IMR-90 (cell line): ENCODE measurements around the gene IL23R. TPM values are rescaled to one million over a fixed set of nuclear protein-coding genes. Genes with fewer than 3 reads are reported as not detected.

Experiments used
- ATAC-seq: fragments of 200-7000 bp; cut with Tn5 transposase; 2 replicates; pipeline ENCODE4 v1.9.1; 2020; ENCODE audit warnings: low read depth, mild to moderate bottlenecking, moderate library complexity
- BruUV-seq: library from RNA; stranded (reverse); fragments of 400-500 nt; replicated peaks from 2 replicates; lab custom pipeline; 2021; lab: Mats Ljungman, UMichigan
- CTCF ChIA-PET: fragments of 300-600 bp; formaldehyde crosslinking; extraction: SDS; loops from one replicate; lab custom pipeline; 2021; ENCODE audit warnings: antibody characterized with exemption; lab: Yijun Ruan, JAX
- POLR2A ChIA-PET: fragments of 300-600 bp; sonication (Branson Sonifier 250); formaldehyde crosslinking; loops from one replicate; lab custom pipeline; 2022; ENCODE audit warnings: antibody characterized with exemption; ENCODE audit not compliant: unreplicated experiment; lab: Charles Lee
- DNase-seq: peaks from one replicate; pipeline ENCODE4 v3.0.0; 2013
- H2AFZ ChIP-seq: replicated peaks from 2 replicates; pipeline ENCODE3; 2013; ENCODE audit warnings: low read length, mild to moderate bottlenecking; ENCODE audit not compliant: poor library complexity
- H2AK5ac ChIP-seq: 2 replicates; pipeline ENCODE4 v1.6.1; 2013; ENCODE audit warnings: low read depth, low read length, inconsistent platforms
- H2AK9ac ChIP-seq: replicated peaks from 2 replicates; pipeline ENCODE3; 2013; ENCODE audit warnings: mild to moderate bottlenecking, low read depth, low read length, moderate library complexity; ENCODE audit not compliant: poor library complexity
- H2BK120ac ChIP-seq: 2 replicates; pipeline ENCODE4 v1.6.1; 2013; ENCODE audit warnings: low read depth, low read length, inconsistent platforms
- H2BK15ac ChIP-seq: 3 replicates; pipeline ENCODE4 v1.6.1; 2013; ENCODE audit warnings: low read depth, low read length, inconsistent platforms
- H2BK20ac ChIP-seq: 2 replicates; pipeline ENCODE4 v1.6.1; 2013; ENCODE audit warnings: low read depth, mild to moderate bottlenecking, inconsistent platforms, low read length, moderate library complexity
- H2BK5ac ChIP-seq: 2 replicates; pipeline ENCODE4 v1.6.1; 2013; ENCODE audit warnings: mild to moderate bottlenecking, low read depth, low read length, inconsistent platforms; ENCODE audit not compliant: poor library complexity, severe bottlenecking
- H3K14ac ChIP-seq: replicated peaks from 2 replicates; pipeline ENCODE4 v1.6.1; 2013; ENCODE audit warnings: low read depth, low read length, inconsistent platforms
- H3K18ac ChIP-seq: 2 replicates; pipeline ENCODE4 v1.6.1; 2013; ENCODE audit warnings: low read depth, low read length, control low read depth
- H3K23ac ChIP-seq: 2 replicates; pipeline ENCODE4 v1.6.1; 2013; ENCODE audit warnings: low read depth, low read length, inconsistent platforms
- H3K27ac ChIP-seq: 2 replicates; pipeline ENCODE4 v1.5.1; 2013; ENCODE audit warnings: mild to moderate bottlenecking, control low read depth, low read length; ENCODE audit not compliant: insufficient read depth
- H3K27me3 ChIP-seq: 2 replicates; pipeline ENCODE4 v1.6.1; 2013; ENCODE audit warnings: low read length; ENCODE audit not compliant: control insufficient read depth, insufficient read depth
- H3K36me3 ChIP-seq: 2 replicates; pipeline ENCODE4 v1.6.1; 2013; ENCODE audit warnings: low read length, mixed read lengths; ENCODE audit not compliant: control insufficient read depth, insufficient read depth
- H3K4ac ChIP-seq: 2 replicates; pipeline ENCODE4 v1.6.1; 2013; ENCODE audit warnings: low read depth, low read length, inconsistent platforms
- H3K4me1 ChIP-seq: 2 replicates; pipeline ENCODE4 v1.6.1; 2013; ENCODE audit warnings: low read length, mixed read lengths; ENCODE audit not compliant: control insufficient read depth, insufficient read depth
- H3K4me2 ChIP-seq: 2 replicates; pipeline ENCODE4 v1.6.1; 2013; ENCODE audit warnings: low read depth, mild to moderate bottlenecking, control low read depth, low read length, moderate library complexity
- H3K4me3 ChIP-seq: 2 replicates; pipeline ENCODE4 v1.5.1; 2013; ENCODE audit warnings: low read depth, mild to moderate bottlenecking, control low read depth, low read length, moderate library complexity; ENCODE audit not compliant: insufficient read depth
- H3K56ac ChIP-seq: 2 replicates; pipeline ENCODE4 v1.6.1; 2013; ENCODE audit warnings: low read length, inconsistent platforms; ENCODE audit not compliant: insufficient read depth; ENCODE audit errors: extremely low read depth
- H3K79me1 ChIP-seq, 2 experiments: 2 replicates each; pipeline ENCODE4 v1.6.1; 2013; ENCODE audit warnings: low read length in 2 of 2, inconsistent platforms in 1 of 2, low read depth in 1 of 2
- H3K9ac ChIP-seq: 2 replicates; pipeline ENCODE4 v1.6.1; 2013; ENCODE audit warnings: low read depth, low read length, control low read depth
- H3K9me1 ChIP-seq: 2 replicates; pipeline ENCODE4 v1.6.1; 2013; ENCODE audit warnings: low read length, inconsistent platforms; ENCODE audit not compliant: insufficient read depth
- H3K9me3 ChIP-seq: 2 replicates; pipeline ENCODE4 v1.6.1; 2013; ENCODE audit warnings: low read length; ENCODE audit not compliant: control insufficient read depth, insufficient read depth
- H4K20me1 ChIP-seq: 2 replicates; pipeline ENCODE4 v1.6.1; 2013; ENCODE audit warnings: low read length, inconsistent platforms; ENCODE audit not compliant: insufficient read depth
- H4K5ac ChIP-seq: 2 replicates; pipeline ENCODE4 v1.6.1; 2013; ENCODE audit warnings: mild to moderate bottlenecking, low read depth, low read length, control low read depth
- H4K8ac ChIP-seq, 2 experiments: 2 replicates each; pipeline ENCODE4 v1.6.1; 2013; ENCODE audit warnings: low read depth in 2 of 2, low read length in 2 of 2, control low read depth in 1 of 2, inconsistent platforms in 1 of 2
- H4K91ac ChIP-seq: 2 replicates; pipeline ENCODE4 v1.6.1; 2013; ENCODE audit warnings: low read depth, low read length, inconsistent platforms; ENCODE audit not compliant: insufficient read depth
- BHLHE40 ChIP-seq: fragments of 150-350 bp; IDR thresholded peaks from 2 replicates; pipeline ENCODE4 v1.6.1; 2016; ENCODE audit warnings: mild to moderate bottlenecking, low read depth, low read length
- CEBPB ChIP-seq: IDR thresholded peaks from 2 replicates; pipeline ENCODE4 v1.6.1; 2012; ENCODE audit warnings: low read depth, low read length, improper control_type of control experiment
- CHD1 ChIP-seq: IDR thresholded peaks from 2 replicates; pipeline ENCODE4 v1.6.1; 2012; ENCODE audit warnings: low read depth, low read length, improper control_type of control experiment
- FOS ChIP-seq: fragments of 150-350 bp; IDR thresholded peaks from 2 replicates; pipeline ENCODE4 v1.6.1; 2016; ENCODE audit warnings: low read depth, low read length
- MAFK ChIP-seq: IDR thresholded peaks from 2 replicates; pipeline ENCODE4 v1.6.1; 2012; ENCODE audit warnings: low read depth, low read length, improper control_type of control experiment
- MXI1 ChIP-seq: IDR thresholded peaks from 2 replicates; pipeline ENCODE4 v1.6.1; 2012; ENCODE audit warnings: low read depth, mild to moderate bottlenecking, low read length, moderate library complexity, borderline replicate concordance
- NFE2L2 ChIP-seq: fragments of 150-350 bp; IDR thresholded peaks from 2 replicates; pipeline ENCODE4 v1.6.1; 2016; ENCODE audit warnings: low read depth, mild to moderate bottlenecking, low read length
- POLR2A ChIP-seq: IDR thresholded peaks from 2 replicates; pipeline ENCODE4 v1.6.1; 2012; ENCODE audit warnings: mild to moderate bottlenecking, low read depth, low read length
- RAD21 ChIP-seq: IDR thresholded peaks from 2 replicates; pipeline ENCODE4 v1.6.1; 2012; ENCODE audit warnings: low read length, improper control_type of control experiment
- RCOR1 ChIP-seq: IDR thresholded peaks from 2 replicates; pipeline ENCODE4 v1.6.1; 2012; ENCODE audit warnings: mild to moderate bottlenecking, low read length, improper control_type of control experiment; ENCODE audit not compliant: insufficient replicate concordance
- RFX5 ChIP-seq: IDR thresholded peaks from 2 replicates; pipeline ENCODE4 v1.8.0; 2012; ENCODE audit warnings: low read depth, mild to moderate bottlenecking, low read length, moderate library complexity
- SMC3 ChIP-seq: fragments of 150-350 bp; IDR thresholded peaks from 2 replicates; pipeline ENCODE4 v1.6.1; 2016; ENCODE audit warnings: low read depth, mild to moderate bottlenecking, antibody characterized with exemption, low read length, moderate library complexity
- whole genome bisulfite sequencing, 2 experiments: methylation state at CpG; one replicate each; pipeline versions ENCODE4 v1.1.5 to v1.1.7; 2013; ENCODE audit warnings: missing lambda C conversion rate in 2 of 2; ENCODE audit not compliant: insufficient read length in 1 of 2; ENCODE audit errors: extremely low coverage in 2 of 2; 5-methylcytosine and 5-hydroxymethylcytosine counted together
- dilution Hi-C: fragments of 300-500 bp; cut with HindIII; formaldehyde crosslinking; loops from one replicate; pipeline ENCODE4 v1.14.3; 2018; ENCODE audit warnings: low sequenced_read_pairs; ENCODE audit not compliant: unreplicated experiment
- in situ Hi-C: fragments of 300-500 bp; cut with MboI; formaldehyde crosslinking; loops from 3 replicates; pipeline ENCODE4 v1.14.3; 2019; ENCODE audit warnings: low sequenced_read_pairs, inconsistent platforms, mixed read lengths
- intact Hi-C: fragments of 100-400 bp; cut with micrococcal nuclease; formaldehyde crosslinking; loops from 2 replicates; pipeline ENCODE4 v1.10.0; 2022
- polyA plus RNA-seq, 3 experiments: library from polyadenylated mRNA; depleted of rRNA; stranded (reverse); fragments of >200 nt; gene quantifications; 2 replicates each; pipeline ENCODE4 v1.2.3, GENCODE V29; 2012; ENCODE audit warnings: low replicate concordance in 1 of 3
- total RNA-seq: library from RNA; depleted of rRNA; stranded (reverse); fragments of >200 nt; gene quantifications from 2 replicates; pipeline ENCODE4 v1.2.3, GENCODE V29; 2012
- TF ChIP-seq, protein P1 (sequence below): fragments of 150-350 bp; IDR thresholded peaks from 2 replicates; pipeline ENCODE4 v1.6.1; 2017; ENCODE audit warnings: mild to moderate bottlenecking, antibody characterized with exemption, low read length, low read depth
- TF ChIP-seq, protein P2 (sequence below): conservative IDR thresholded peaks from 2 replicates; pipeline ENCODE4 v1.5.1; 2012; ENCODE audit warnings: mild to moderate bottlenecking, low read depth, low read length, improper control_type of control experiment
- TF ChIP-seq, protein P3 (sequence below): fragments of 150-350 bp; IDR thresholded peaks from 2 replicates; pipeline ENCODE4 v1.6.1; 2016; ENCODE audit warnings: low read depth, mild to moderate bottlenecking, low read length, moderate library complexity, borderline replicate concordance

Gene IL23R
- total and polyA plus RNA-seq, 2 of the 4 experiments (the other 2 are of a cell fraction) = not detected

DNA sequence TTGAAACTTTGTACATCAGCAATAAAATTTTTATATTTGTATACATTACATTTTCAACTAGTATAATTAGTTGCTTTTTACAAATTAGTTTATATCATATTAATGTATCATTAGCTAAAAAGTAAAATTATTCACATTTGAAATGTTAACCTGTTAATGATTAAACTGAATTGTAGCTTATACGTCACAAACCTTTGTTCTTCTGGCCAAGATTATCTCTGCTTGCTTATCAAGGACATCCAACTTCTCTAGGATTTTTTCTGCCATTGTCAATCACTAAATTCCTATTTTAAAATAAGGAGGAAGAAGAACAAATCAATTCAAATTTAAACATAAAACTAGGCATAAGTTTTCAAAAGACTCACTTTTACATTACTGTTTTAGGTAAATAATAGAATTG, 39.3 kb upstream of the IL23R start:
- DNase-seq = no peak
- no peak overlapping the region for H3K27ac ChIP-seq
- no peak overlapping the region for H2BK120ac ChIP-seq
- H3K18ac ChIP-seq = no peak overlapping the region
- intact Hi-C loops (no loop called here), in situ Hi-C loops (no loop called here), dilution Hi-C loops (no loop called here)
- no peak for ATAC-seq
- H3K27me3 ChIP-seq = no peaks in the 10 kb centered on the region
- BruUV-seq = no TSS peak
- H3K14ac ChIP-seq = no peak overlapping the region
- no peak overlapping the region for H4K8ac ChIP-seq
- no peak overlapping the region for H3K4me3 ChIP-seq
- POLR2A ChIA-PET = no interaction called here
- H2AK5ac ChIP-seq = no peak overlapping the region
- H2BK15ac ChIP-seq = no peak overlapping the region
- H3K9ac ChIP-seq = no peak overlapping the region
- H3K36me3 ChIP-seq = no peaks in the 10 kb centered on the region
- no peak for TF ChIP-seq POLR2A
- TF ChIP-seq, protein P1, sequence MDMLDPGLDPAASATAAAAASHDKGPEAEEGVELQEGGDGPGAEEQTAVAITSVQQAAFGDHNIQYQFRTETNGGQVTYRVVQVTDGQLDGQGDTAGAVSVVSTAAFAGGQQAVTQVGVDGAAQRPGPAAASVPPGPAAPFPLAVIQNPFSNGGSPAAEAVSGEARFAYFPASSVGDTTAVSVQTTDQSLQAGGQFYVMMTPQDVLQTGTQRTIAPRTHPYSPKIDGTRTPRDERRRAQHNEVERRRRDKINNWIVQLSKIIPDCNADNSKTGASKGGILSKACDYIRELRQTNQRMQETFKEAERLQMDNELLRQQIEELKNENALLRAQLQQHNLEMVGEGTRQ = no peak
- no peak for TF ChIP-seq MXI1
- TF ChIP-seq NFE2L2 = no peak
- TF ChIP-seq, protein P2, sequence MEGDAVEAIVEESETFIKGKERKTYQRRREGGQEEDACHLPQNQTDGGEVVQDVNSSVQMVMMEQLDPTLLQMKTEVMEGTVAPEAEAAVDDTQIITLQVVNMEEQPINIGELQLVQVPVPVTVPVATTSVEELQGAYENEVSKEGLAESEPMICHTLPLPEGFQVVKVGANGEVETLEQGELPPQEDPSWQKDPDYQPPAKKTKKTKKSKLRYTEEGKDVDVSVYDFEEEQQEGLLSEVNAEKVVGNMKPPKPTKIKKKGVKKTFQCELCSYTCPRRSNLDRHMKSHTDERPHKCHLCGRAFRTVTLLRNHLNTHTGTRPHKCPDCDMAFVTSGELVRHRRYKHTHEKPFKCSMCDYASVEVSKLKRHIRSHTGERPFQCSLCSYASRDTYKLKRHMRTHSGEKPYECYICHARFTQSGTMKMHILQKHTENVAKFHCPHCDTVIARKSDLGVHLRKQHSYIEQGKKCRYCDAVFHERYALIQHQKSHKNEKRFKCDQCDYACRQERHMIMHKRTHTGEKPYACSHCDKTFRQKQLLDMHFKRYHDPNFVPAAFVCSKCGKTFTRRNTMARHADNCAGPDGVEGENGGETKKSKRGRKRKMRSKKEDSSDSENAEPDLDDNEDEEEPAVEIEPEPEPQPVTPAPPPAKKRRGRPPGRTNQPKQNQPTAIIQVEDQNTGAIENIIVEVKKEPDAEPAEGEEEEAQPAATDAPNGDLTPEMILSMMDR = no peak
- no peak for TF ChIP-seq MAFK
- TF ChIP-seq SMC3 = no peak
- no peak for TF ChIP-seq CEBPB
- TF ChIP-seq, protein P3, sequence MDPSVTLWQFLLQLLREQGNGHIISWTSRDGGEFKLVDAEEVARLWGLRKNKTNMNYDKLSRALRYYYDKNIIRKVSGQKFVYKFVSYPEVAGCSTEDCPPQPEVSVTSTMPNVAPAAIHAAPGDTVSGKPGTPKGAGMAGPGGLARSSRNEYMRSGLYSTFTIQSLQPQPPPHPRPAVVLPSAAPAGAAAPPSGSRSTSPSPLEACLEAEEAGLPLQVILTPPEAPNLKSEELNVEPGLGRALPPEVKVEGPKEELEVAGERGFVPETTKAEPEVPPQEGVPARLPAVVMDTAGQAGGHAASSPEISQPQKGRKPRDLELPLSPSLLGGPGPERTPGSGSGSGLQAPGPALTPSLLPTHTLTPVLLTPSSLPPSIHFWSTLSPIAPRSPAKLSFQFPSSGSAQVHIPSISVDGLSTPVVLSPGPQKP = no peak
- no peak for TF ChIP-seq RFX5
- TF ChIP-seq FOS = no peak
- no peak for TF ChIP-seq BHLHE40
- TF ChIP-seq RCOR1 = no peak
- no peak for TF ChIP-seq CHD1
- TF ChIP-seq RAD21 = no peak
- H3K4ac ChIP-seq = no peak overlapping the region
- H3K4me2 ChIP-seq = no peak overlapping the region
- H4K20me1 ChIP-seq = no peaks in the 10 kb centered on the region
- H3K4me1 ChIP-seq = no peaks in the 10 kb centered on the region
- H3K9me1 ChIP-seq = no peaks in the 10 kb centered on the region
- H4K5ac ChIP-seq = no peak overlapping the region
- H3K9me3 ChIP-seq = no peaks in the 10 kb centered on the region
- H2AK9ac ChIP-seq = no peak overlapping the region
- H2BK20ac ChIP-seq = no peak overlapping the region
- H4K91ac ChIP-seq = no peak overlapping the region
- CTCF ChIA-PET = interaction anchor here (1.0 to 1.1 kb wide), 2 partner anchors 15 to 85 kb away, joined by 3 read pairs; no protein-coding TSS in a partner anchor
- no CpG with 5 or more reads among the region's 1 CpG for WGBS, 2 experiments
- no peak overlapping the region for H3K23ac ChIP-seq
- no peak overlapping the region for H3K56ac ChIP-seq
- no peaks in the 10 kb centered on the region for H3K79me1 ChIP-seq
- no peak overlapping the region for H2AFZ ChIP-seq
- no peak overlapping the region for H2BK5ac ChIP-seq
